OCI-LY7 (cell line): ENCODE data around the gene ALPK3. TPM values are rescaled to one million over a fixed set of nuclear protein-coding genes. Genes with fewer than 3 reads are reported as not detected.

Experiments used
- BruUV-seq: library from RNA; stranded (reverse); fragments of 400-500 nt; replicated peaks from 2 replicates; lab custom pipeline; 2021; lab: Mats Ljungman, UMichigan
- CTCF ChIA-PET: fragments of 300-600 bp; sonication (Branson Sonifier 250); formaldehyde crosslinking; loops from one replicate; lab custom pipeline; 2022; ENCODE audit warnings: antibody characterized with exemption; ENCODE audit not compliant: unreplicated experiment; lab: Charles Lee
- POLR2A ChIA-PET: fragments of 300-600 bp; sonication (Branson Sonifier 250); formaldehyde crosslinking; loops from one replicate; lab custom pipeline; 2022; ENCODE audit warnings: antibody characterized with exemption; lab: Charles Lee
- DNase-seq: peaks from one replicate; pipeline ENCODE4 v3.0.0-alpha.2; 2015; ENCODE audit warnings: low spot score
- H2AFZ ChIP-seq: fragments of 200-600 bp; sonication (generic), shearing (Covaris generic); 2 replicates; pipeline ENCODE4 v1.6.1; 2014; ENCODE audit warnings: mild to moderate bottlenecking, antibody characterized with exemption, low read length, moderate library complexity
- H3K27ac ChIP-seq: fragments of 200-600 bp; sonication (generic); 2 replicates; pipeline ENCODE4 v1.5.1; 2014; ENCODE audit warnings: mixed run types, low read depth, mild to moderate bottlenecking, moderate library complexity, low read length, inconsistent platforms; ENCODE audit not compliant: poor library complexity, severe bottlenecking
- H3K36me3 ChIP-seq: fragments of 200-600 bp; sonication (generic); 2 replicates; pipeline ENCODE4 v1.6.1; 2014; ENCODE audit warnings: mild to moderate bottlenecking, antibody characterized with exemption, low read length, moderate library complexity, mixed read lengths; ENCODE audit not compliant: insufficient read depth
- H3K4me1 ChIP-seq: fragments of 200-600 bp; sonication (generic); 2 replicates; pipeline ENCODE4 v1.5.1; 2014; ENCODE audit warnings: mild to moderate bottlenecking, low read length; ENCODE audit not compliant: insufficient read depth, poor library complexity, severe bottlenecking
- H3K4me2 ChIP-seq: fragments of 200-600 bp; sonication (generic); 2 replicates; pipeline ENCODE4 v1.6.1; 2014; ENCODE audit warnings: mild to moderate bottlenecking, low read length
- H3K4me3 ChIP-seq: fragments of 200-600 bp; sonication (generic); 2 replicates; pipeline ENCODE4 v1.5.1; 2014; ENCODE audit warnings: mild to moderate bottlenecking, low read depth, low read length; ENCODE audit not compliant: poor library complexity, severe bottlenecking
- H3K79me2 ChIP-seq: fragments of 200-600 bp; sonication (generic); 2 replicates; pipeline ENCODE4 v1.6.1; 2016; ENCODE audit warnings: low read depth, mild to moderate bottlenecking, low read length, moderate library complexity, mixed read lengths; ENCODE audit not compliant: insufficient read depth
- H3K9me2 ChIP-seq: fragments of 200-600 bp; sonication (generic); 2 replicates; pipeline ENCODE4 v1.6.1; 2016; ENCODE audit warnings: mild to moderate bottlenecking, low read length, mixed read lengths; ENCODE audit not compliant: insufficient read depth
- H3K9me3 ChIP-seq: fragments of 200-600 bp; sonication (generic); 2 replicates; pipeline ENCODE4 v1.6.1; 2014; ENCODE audit warnings: mild to moderate bottlenecking, mixed run types, low read length, mixed read lengths
- H4K20me1 ChIP-seq: fragments of 200-600 bp; sonication (generic); 2 replicates; pipeline ENCODE4 v1.6.1; 2014; ENCODE audit warnings: mild to moderate bottlenecking, antibody characterized with exemption, low read length, moderate library complexity, mixed read lengths; ENCODE audit not compliant: insufficient read depth
- CTCF ChIP-seq: fragments of 200-600 bp; sonication (generic); conservative IDR thresholded peaks from 2 replicates; pipeline ENCODE4 v1.5.1; 2014; ENCODE audit warnings: mild to moderate bottlenecking, antibody characterized with exemption, low read length, moderate library complexity, mixed read lengths
- EZH2phosphoT487 ChIP-seq: fragments of 200-600 bp; sonication (generic); IDR thresholded peaks from 2 replicates; pipeline ENCODE4 v1.6.1; 2018; ENCODE audit warnings: low read depth, borderline replicate concordance, mild to moderate bottlenecking, mixed run types, antibody characterized with exemption, low read length, moderate library complexity, mixed read lengths
- intact Hi-C: fragments of 100-400 bp; cut with micrococcal nuclease; formaldehyde crosslinking; loops from one replicate; pipeline ENCODE4 v1.10.0; 2022; ENCODE audit not compliant: unreplicated experiment
- total RNA-seq, 2 experiments: library from RNA; depleted of rRNA in 1 of 2; stranded (reverse); fragments of >200 nt in 1 of 2; shearing (Covaris generic) in 1 of 2; gene quantifications; 2 replicates each; pipeline ENCODE4 v1.2.3, GENCODE V29; 2014 to 2022

Gene ALPK3
- total RNA-seq, 2 experiments from 2014 or later = 0.16 to 0.23 TPM

GRCh38 chr15:84772467-84772866 lies 44.7 kb upstream of the ALPK3 start:
- no TSS peak for BruUV-seq
- ChIA-PET CTCF (no interaction called here), POLR2A (no interaction called here)

GRCh38 chr15:84773716-84774115 lies 43.4 kb upstream of the ALPK3 start:
- DNase-seq = no peak
- Histone ChIP-seq H3K27ac (no peak overlapping the region), H2AFZ (no peak overlapping the region), H3K4me3 (no peak overlapping the region), H3K9me3 (no peaks in the 10 kb centered on the region), H3K4me1 (no peaks in the 10 kb centered on the region), H3K4me2 (no peak overlapping the region), H4K20me1 (no peaks in the 10 kb centered on the region; the same call in 1 of the 2 replicates), H3K79me2 (peaks cover 63% of the 10 kb centered on the region), H3K9me2 (no peaks in the 10 kb centered on the region), H3K36me3 (peaks cover 85% of the 10 kb centered on the region)
- no TSS peak for BruUV-seq
- ChIA-PET CTCF (no interaction called here), POLR2A (interaction anchor here (0.5 to 1.2 kb wide), 8 partner anchors 12 to 198 kb away, joined by 3 to 7 read pairs (median 3); no protein-coding TSS in a partner anchor)
- intact Hi-C loops = no loop called here
- TF ChIP-seq EZH2phosphoT487 = no peak
- no peak for TF ChIP-seq CTCF

More at GRCh38 chr15:84772467-84772866, 44.7 kb upstream of the ALPK3 start:
- Histone ChIP-seq H3K4me1 (no peaks in the 10 kb centered on the region), H3K9me3 (no peaks in the 10 kb centered on the region), H3K4me3 (no peak overlapping the region), H3K27ac (no peak overlapping the region), H4K20me1 (no peaks in the 10 kb centered on the region; the same call in 1 of the 2 replicates), H3K36me3 (peaks cover 87% of the 10 kb centered on the region), H3K9me2 (no peaks in the 10 kb centered on the region), H3K79me2 (peaks cover 71% of the 10 kb centered on the region), H3K4me2 (no peak overlapping the region), H2AFZ (no peak overlapping the region)
- intact Hi-C loops = no loop called here
- no peak for TF ChIP-seq EZH2phosphoT487
- TF ChIP-seq CTCF = no peak
- no peak for DNase-seq

GRCh38 chr15:84775867-84776449 lies 41.2 kb upstream of the ALPK3 start:
- Histone ChIP-seq H3K4me2 (no peak overlapping the region), H3K9me2 (no peaks in the 10 kb centered on the region), H3K27ac (no peak overlapping the region), H3K79me2 (peaks cover 73% of the 10 kb centered on the region), H3K9me3 (no peaks in the 10 kb centered on the region), H2AFZ (no peak overlapping the region), H3K36me3 (peaks cover 78% of the 10 kb centered on the region), H3K4me1 (no peaks in the 10 kb centered on the region), H3K4me3 (no peak overlapping the region), H4K20me1 (no peaks in the 10 kb centered on the region)
- intact Hi-C loops = no loop called here
- no peak for DNase-seq
- POLR2A ChIA-PET = interaction anchor here (0.8 kb wide), 1 partner anchor 15 kb away, joined by 3 read pairs; no protein-coding TSS in a partner anchor
- no TSS peak for BruUV-seq
- TF ChIP-seq EZH2phosphoT487 (no peak), CTCF (no peak)
- CTCF ChIA-PET = no interaction called here
